GM19395 (cell line): Measurements from ENCODE around the gene HS3ST4.
"Not testable (repeated sequence)": the region's sequence is repeated elsewhere in the genome, so short reads cannot be mapped to it uniquely, and the experiment has no call there.

ENCODE experiments used
- ATAC-seq: cut with Tn5 transposase; IDR thresholded peaks from one replicate; pipeline ENCODE4 v1.9.1; 2021; ENCODE audit warnings: mild to moderate bottlenecking, moderate library complexity; ENCODE audit not compliant: unreplicated experiment

Gene HS3ST4

GRCh38 chr16:26071101-26071866 lies 379.5 kb downstream of the HS3ST4 start:
- no peak for ATAC-seq

GRCh38 chr16:26078716-26079355 lies 387.1 kb downstream of the HS3ST4 start:
- no peak for ATAC-seq

- no peak for ATAC-seq
These were observed 395.3 kb downstream of the HS3ST4 start for GRCh38 chr16:26087091-26087490.

- no peak for ATAC-seq
These were observed 399.8 kb downstream of the HS3ST4 start for GRCh38 chr16:26091511-26091910.

- not testable (repeated sequence) for ATAC-seq
These were observed 406.4 kb downstream of the HS3ST4 start for GRCh38 chr16:26098206-26098605.

- ATAC-seq, result no peak
These were observed 410.6 kb downstream of the HS3ST4 start for GRCh38 chr16:26102369-26102768.

GRCh38 chr16:26108836-26109505 lies 417.2 kb downstream of the HS3ST4 start:
- no peak for ATAC-seq

- ATAC-seq, result no peak
These were observed 420.1 kb downstream of the HS3ST4 start for GRCh38 chr16:26111900-26112299.

GRCh38 chr16:26118575-26118974 lies 426.8 kb downstream of the HS3ST4 start:
- no peak for ATAC-seq

- ATAC-seq, result no peak
These were observed 429.0 kb downstream of the HS3ST4 start for GRCh38 chr16:26120729-26121128.

- ATAC-seq, result no peak
These were observed 436.5 kb downstream of the HS3ST4 start for GRCh38 chr16:26128296-26128695.

GRCh38 chr16:26129997-26130396 lies 438.2 kb downstream of the HS3ST4 start:
- ATAC-seq, result no peak

- ATAC-seq, result no peak
These were observed 441.8 kb downstream of the HS3ST4 start for GRCh38 chr16:26133416-26134093.

GRCh38 chr16:26134588-26134987 lies 442.8 kb downstream of the HS3ST4 start:
- ATAC-seq, result no peak

GRCh38 chr16:26137956-26138355 lies 446.2 kb downstream of the HS3ST4 start:
- no peak for ATAC-seq

GRCh38 chr16:26139091-26139490 lies 447.3 kb downstream of the HS3ST4 start:
- ATAC-seq, result no peak

GRCh38 chr16:26139884-26140283 lies 448.1 kb downstream of the HS3ST4 start:
- no peak for ATAC-seq

- ATAC-seq, result no peak
These were observed 457.8 kb downstream of the HS3ST4 start for GRCh38 chr16:26149364-26150190.

- no peak for ATAC-seq
These were observed 463.5 kb downstream of the HS3ST4 start for GRCh38 chr16:26155221-26155620.

GRCh38 chr16:26157319-26157718 lies 465.6 kb downstream of the HS3ST4 start:
- no peak for ATAC-seq
